ENCODE data around the gene ACP1.

ACP1 gene

DNA sequence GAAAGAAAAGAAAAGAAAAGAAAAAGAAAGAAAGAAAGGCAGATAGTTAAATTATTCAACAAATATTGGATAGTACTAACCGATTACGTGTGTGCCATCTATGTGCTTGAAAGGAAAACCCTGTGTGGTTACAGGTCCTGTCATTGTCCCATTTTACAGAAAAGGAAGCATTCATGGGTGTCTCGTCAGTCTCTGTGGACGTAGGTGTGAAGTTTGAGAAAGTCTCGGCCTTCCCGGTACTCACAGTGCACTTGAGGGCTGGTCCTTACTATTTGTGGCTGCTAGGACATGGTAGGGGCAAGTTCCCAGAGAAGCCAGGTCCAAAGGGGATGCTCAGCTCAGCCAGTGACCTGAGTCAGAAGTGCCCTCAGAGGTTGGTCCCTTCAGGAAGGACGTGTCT lies 20.2 kb upstream of the ACP1 start:
- DNase-seq (ENCODE audit: insufficient read length, low spot score) (no peak), FAIRE-seq (no peak)
- no peak for TF ChIP-seq POLR2A (IDR thresholded peaks at IDR 0.05; ENCODE audit: low read depth, low read length)

DNA sequence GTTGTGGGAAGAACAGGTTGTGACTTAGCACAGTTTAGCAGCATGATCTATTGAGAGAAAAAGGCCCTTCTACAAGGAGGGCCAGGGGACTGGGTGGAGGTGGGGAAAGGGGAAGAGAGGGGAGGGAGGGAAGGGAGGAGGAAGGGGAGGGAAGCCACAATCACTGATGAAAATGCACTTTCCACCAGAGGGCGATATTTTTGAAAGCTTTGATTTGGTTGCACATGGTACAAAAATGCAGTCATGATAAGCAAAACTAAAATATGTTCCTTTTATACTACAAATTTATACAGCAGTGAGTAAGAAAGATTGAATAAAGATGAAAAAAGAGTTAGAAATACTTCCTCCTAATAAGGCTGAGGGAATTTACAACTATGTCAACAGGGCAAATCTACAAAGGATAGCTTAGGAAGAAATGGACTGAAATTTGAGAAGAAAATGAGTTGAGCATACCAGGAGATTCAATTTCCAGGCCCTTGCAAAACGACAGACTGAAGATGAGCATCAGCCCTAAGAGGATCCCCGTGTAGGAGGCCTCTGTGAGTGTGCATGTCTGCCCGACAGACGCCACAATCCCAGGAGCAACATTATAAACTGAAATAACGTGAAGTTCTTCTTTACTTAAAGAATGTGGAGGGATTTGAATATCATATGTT lies 18.1 kb upstream of the ACP1 start:
- DNase-seq (ENCODE audit: insufficient read length, low spot score) (no peak), FAIRE-seq (peak; percentile 94)
- TF ChIP-seq POLR2A (IDR thresholded peaks at IDR 0.05; ENCODE audit: low read depth, low read length): no peak

DNA sequence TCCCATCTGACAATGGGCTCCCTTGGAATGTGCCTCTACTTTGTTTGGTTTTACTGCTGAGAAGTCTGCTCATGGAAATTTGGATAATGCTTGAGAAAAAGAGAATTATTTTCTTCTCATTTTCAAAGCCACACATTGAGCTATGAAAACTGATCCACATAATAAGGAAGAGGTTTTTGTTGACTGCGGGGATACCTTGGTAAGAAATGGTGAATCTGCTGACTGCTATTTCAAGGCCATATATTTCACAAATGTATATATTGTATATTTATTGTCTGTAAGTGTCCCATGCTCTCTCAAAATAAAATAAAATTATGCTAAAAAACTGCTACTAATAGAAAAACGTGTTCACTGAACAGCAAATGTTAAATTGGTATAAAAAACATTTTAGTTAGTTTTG lies 16.0 kb upstream of the ACP1 start:
- no peak for FAIRE-seq
- TF ChIP-seq POLR2A (IDR thresholded peaks at IDR 0.05; ENCODE audit: low read depth, low read length): no peak
- DNase-seq (ENCODE audit: insufficient read length, low spot score): no peak

DNA sequence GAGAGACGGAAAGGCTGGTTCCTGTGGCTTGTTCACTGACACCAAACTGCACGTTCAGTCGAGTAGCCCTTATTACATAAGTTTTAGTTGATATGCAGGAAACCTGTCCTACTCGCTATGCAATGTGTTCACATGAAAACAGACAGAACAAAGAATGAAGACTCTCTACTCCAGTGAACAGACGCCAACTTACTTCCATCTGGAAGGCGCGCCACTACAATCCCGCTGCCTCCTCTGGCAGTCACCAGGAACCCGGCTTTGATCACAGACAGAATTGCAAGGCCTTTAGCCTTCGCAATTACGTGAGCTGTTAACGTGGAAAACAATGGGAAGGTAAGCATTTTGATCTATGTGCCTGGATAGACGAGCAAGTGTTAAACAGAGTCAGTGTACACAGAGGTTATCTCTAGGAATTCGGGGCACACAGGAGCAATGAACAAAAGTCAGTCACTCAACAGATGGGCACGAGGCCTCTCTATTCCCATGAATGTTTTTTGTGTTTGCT lies 15.2 kb upstream of the ACP1 start:
- no peak for DNase-seq (ENCODE audit: insufficient read length, low spot score)
- no peak for TF ChIP-seq POLR2A (IDR thresholded peaks at IDR 0.05; ENCODE audit: low read depth, low read length)
- no peak for FAIRE-seq

DNA sequence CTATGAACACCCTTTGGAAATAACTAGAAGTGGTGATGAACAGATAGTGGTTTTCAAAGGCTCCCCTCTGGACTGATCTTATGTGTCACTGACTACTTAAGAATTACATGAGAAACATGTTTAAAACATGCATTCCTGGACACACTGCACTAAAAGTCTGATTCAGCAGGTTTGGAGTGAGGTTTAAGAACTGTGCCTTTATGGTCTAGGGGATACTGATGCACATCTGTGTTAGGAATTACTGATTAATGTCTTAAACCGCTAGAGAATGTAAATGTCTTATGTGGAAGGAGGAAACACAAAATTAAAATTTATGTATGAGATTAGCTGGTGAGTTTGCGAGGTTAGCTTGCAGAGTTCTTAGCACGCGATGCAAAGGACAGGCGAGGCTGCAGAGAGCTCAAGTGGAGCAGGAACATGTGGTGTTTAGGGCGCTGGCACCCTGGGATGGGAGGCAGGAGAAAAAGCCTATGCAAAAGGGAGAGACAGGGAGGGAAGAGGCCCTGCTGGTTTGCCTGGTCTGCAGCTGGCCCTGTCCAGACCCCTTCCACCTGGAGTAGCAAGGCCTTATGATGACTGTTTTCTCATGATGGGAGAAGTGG lies 12.6 kb upstream of the ACP1 start:
- no peak for FAIRE-seq
- DNase-seq (ENCODE audit: insufficient read length, low spot score): no peak

DNA sequence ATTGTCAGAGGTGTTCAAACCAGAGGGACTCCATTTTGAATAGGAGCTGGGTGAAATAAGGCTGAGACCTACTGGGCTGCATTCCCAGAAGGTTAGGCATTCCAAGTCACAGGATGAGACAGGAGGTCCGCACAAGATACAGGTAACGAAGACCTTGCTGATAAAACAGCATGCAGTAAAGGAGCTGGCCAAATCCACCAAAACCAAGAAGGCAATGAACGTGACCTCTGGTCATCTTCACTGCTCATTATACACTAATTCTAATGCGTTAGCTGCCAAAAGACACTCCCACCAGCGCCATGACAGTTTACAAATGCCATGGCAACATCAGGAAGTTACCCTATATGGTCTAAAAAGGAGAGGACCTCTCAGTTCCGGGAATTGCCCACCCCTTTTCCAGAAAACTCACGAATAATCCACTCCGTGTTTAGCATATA lies 11.5 kb upstream of the ACP1 start:
- no peak for DNase-seq (ENCODE audit: insufficient read length, low spot score)
- TF ChIP-seq POLR2A (IDR thresholded peaks at IDR 0.05; ENCODE audit: low read depth, low read length): no peak
- FAIRE-seq: no peak

More for the DNA sequence above, 12.6 kb upstream of the ACP1 start:
- TF ChIP-seq POLR2A (IDR thresholded peaks at IDR 0.05; ENCODE audit: low read depth, low read length): no peak

DNA sequence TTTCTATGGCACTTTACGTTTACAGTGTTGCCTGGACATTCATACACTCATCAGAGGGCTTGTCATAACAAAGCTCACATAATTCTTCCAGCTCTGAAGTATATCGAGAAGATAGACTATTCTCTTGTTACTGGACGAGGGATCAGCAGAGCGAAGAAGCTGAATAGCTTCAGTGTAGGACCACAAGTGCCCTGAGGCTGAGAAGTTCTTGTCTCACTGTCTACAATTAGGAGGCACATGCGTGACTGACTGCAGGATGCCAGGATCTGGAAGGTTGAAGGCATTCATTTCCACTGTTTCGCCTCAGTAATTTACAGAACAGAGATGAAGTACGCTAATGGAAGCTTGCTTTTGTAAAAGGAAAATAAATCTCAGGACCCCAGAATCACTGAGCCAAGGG lies 10.5 kb upstream of the ACP1 start:
- FAIRE-seq (no peak), DNase-seq (ENCODE audit: insufficient read length, low spot score) (no peak)
- TF ChIP-seq POLR2A (IDR thresholded peaks at IDR 0.05; ENCODE audit: low read depth, low read length): no peak

DNA sequence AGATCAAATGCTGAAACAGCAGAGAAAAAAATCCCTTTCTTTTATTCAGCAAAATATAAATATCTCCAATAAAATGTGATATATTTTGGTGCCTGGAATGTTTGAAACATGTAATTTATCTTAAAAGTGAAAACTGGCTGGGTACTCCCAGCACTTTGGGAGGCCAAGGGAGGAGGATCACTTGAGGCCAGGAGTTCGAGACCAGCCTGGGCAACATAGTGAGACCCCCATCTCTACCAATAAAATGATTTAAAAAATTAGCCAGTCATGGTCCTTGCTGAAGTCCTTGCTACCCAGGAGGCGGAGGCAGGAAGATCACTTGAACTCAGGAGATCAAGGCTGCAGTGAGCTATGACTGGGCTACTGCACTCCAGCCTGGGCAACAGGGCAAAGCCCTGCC lies 9.6 kb upstream of the ACP1 start:
- no peak for TF ChIP-seq POLR2A (IDR thresholded peaks at IDR 0.05; ENCODE audit: low read depth, low read length)
- FAIRE-seq (no peak), DNase-seq (ENCODE audit: insufficient read length, low spot score) (no peak)

DNA sequence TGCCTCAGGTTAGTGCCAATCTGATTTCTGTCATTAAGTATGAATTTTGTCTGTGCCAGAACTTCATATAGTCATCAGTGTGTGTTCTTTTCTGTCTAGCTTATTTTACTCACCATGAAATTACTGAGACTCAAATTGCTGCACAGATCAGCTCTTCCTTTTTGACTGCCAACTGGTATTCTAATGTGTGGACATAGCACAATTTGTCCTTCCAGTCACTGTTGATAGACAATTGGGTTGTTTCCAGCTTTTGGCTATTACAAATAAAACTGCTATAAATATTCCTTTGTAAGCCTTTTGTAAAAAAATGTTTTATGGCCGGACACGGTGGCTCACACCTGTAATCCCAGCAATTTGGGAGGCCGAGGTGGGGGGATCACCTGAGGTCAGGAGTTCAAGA lies 8.7 kb upstream of the ACP1 start:
- TF ChIP-seq POLR2A (IDR thresholded peaks at IDR 0.05; ENCODE audit: low read depth, low read length): no peak
- FAIRE-seq (no peak), DNase-seq (ENCODE audit: insufficient read length, low spot score) (no peak)

DNA sequence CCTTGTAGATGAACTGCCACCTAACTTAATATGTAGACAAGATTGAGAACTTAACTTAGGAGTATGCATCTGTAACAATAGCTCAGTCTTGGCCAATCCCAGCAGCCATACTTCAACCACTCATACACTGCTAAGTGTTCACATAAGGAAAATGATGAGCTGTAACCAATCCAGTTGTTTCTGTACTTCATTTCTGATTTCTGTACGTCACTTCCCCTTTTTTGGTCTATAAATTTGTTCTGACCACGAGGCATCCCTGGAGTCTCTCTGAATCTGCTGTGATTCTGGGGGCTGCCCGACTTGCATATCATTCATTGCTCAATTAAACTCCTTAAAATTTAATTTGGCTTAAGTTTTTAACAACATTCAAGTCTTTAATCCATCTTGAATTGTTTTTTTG lies 7.3 kb upstream of the ACP1 start:
- TF ChIP-seq POLR2A (IDR thresholded peaks at IDR 0.05; ENCODE audit: low read depth, low read length): no peak
- FAIRE-seq: no peak
- DNase-seq (ENCODE audit: insufficient read length, low spot score): no peak

DNA sequence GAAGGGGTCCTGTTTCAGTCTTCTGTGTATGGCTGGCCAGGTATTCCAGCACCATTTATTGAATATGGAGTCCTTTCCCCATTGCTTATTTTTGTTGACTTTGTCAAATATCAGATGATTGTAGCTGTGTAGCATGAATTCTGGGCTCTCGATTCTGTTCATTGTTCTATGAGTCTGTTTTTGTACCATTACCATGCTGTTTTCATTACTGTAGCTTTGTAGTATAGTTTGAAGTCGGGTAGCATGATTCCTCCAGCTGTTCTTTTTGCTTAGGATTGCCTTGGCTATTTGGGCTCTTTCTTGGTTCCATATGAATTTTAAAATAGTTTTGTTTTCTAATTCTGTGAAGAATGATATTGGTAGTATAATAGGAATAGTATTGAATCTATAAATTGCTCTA lies 6.9 kb upstream of the ACP1 start:
- DNase-seq (ENCODE audit: insufficient read length, low spot score) (no peak), FAIRE-seq (no peak)
- no peak for TF ChIP-seq POLR2A (IDR thresholded peaks at IDR 0.05; ENCODE audit: low read depth, low read length)

DNA sequence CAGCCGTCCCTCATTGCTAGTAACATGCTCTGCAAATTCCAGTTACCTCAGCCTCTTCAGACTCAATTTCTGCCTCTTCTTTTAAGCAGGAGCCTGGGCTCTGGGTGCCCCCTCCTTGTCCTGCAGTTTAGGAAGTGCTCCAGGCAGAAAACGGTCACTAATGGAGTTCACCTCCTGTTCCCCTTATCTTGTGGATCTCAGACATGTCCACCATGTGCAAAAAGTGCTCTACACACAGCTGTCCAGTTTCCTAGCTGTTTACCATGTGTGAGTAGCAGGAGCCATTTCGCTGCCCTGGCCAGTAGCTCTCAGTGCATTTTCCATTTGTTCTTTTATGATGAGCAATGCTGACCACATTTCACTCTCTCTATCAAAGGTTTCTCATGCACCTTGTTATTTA lies 5.8 kb upstream of the ACP1 start:
- no peak for DNase-seq (ENCODE audit: insufficient read length, low spot score)
- FAIRE-seq: no peak
- no peak for TF ChIP-seq POLR2A (IDR thresholded peaks at IDR 0.05; ENCODE audit: low read depth, low read length)

DNA sequence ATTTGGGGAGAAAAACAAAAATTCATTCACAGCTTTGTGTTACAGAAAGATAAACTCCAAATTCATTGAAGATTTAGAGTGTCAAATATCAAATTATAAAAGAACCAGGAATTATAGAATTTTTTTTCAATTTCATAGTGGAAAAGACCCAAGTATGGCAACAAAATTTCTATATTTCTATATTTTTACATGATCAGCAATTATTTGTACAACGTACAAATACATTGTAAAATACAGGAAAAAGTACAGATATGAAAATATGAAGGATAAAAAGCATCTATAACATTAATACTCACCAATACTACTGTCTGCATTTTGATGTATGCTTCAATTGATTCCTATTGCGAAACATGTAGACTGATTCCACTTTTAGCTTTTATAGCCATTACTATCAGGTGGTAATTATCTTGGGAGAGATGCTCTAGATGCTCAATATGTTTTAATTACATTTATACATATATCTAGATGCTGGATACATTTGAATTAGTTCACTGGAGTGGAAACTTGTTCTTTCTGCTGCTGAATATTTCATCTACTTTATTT lies 4.9 kb upstream of the ACP1 start:
- DNase-seq (ENCODE audit: insufficient read length, low spot score): no peak
- no peak for TF ChIP-seq POLR2A (IDR thresholded peaks at IDR 0.05; ENCODE audit: low read depth, low read length)
- FAIRE-seq: no peak

DNA sequence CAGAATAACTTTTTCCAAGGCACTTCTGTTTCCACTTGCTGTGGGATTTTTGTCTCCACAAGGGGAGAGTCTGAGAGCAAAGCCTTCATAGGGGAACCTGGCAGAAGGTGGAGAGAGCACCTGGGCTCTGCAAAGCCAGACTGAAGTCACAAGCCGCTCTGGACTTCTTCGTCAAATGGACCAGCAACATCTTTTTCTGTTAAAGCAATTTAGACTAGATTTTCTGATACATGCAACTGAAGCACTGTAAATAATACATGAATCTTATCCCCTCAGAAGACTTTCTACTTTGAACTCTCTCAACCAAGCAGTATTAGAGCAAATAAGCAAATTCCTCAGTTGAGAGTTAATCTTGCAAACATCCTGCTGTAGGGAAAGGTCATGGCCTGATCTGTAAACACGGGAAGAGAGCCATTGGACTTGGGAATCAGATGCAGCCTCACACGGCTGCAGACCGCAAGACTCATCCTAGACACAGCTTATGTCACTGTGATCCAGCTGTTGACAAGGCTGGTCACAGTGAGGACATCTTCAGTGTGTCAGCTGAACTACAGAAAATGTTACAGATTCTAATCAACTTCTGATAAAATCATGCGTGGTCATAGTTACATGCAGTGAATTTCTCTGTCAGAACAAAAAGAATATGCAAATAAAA lies 4.1 kb upstream of the ACP1 start:
- FAIRE-seq: no peak
- no peak for TF ChIP-seq POLR2A (IDR thresholded peaks at IDR 0.05; ENCODE audit: low read depth, low read length)
- DNase-seq (ENCODE audit: insufficient read length, low spot score): no peak

DNA sequence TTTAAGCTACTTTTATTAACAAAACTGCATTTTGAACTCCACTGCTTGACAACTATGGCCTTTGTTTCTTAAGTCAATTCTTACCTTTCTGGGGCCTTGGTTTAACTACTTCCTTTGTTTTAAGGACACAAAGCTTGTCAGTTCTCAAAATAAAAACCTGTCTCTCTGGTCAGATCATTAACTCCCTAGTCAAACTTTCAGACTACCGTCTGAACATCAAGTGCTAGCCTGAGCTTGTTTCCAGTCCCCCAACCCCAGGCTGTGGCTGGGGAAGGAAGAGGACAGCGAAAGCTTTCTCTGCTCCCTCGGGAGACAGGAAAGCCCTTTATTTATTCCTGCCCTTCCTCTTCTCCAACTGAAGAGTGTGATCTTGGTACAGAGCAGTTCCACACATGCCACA lies 2.6 kb upstream of the ACP1 start:
- no peak for FAIRE-seq
- no peak for TF ChIP-seq POLR2A (IDR thresholded peaks at IDR 0.05; ENCODE audit: low read depth, low read length)
- no peak for DNase-seq (ENCODE audit: insufficient read length, low spot score)
